ENCODE data around the gene CSTF3.
A peak's percentile ranks its signal among the peaks of the same experiment; 100 is the strongest.
"Not testable (repeated sequence)": the region's sequence is repeated elsewhere in the genome, so short reads cannot be mapped to it uniquely, and the experiment has no call there.

CSTF3 gene

GRCh38 chr11:33161120-33162005 is at the start of gene CSTF3:
CSTF3 (minus strand) TSS chr11:33161480; CDS start chr11:33161325, 155 bp downstream.
- DNase-seq: peak; percentile 96

GRCh38 chr11:33208150-33208549 is 46.9 kb upstream of the CSTF3 start:
- DNase-seq: no peak

GRCh38 chr11:33207408-33207985 is 46.2 kb upstream of the CSTF3 start:
- no peak for DNase-seq

GRCh38 chr11:33197915-33198727 is 36.8 kb upstream of the CSTF3 start:
- DNase-seq: no peak

GRCh38 chr11:33195462-33196173 is 34.3 kb upstream of the CSTF3 start:
- no peak for DNase-seq

GRCh38 chr11:33194455-33194854 is 33.2 kb upstream of the CSTF3 start:
- DNase-seq: no peak

- DNase-seq: no peak
Measured at GRCh38 chr11:33191467-33191866, 30.2 kb upstream of the CSTF3 start.

GRCh38 chr11:33187998-33188722 is 26.9 kb upstream of the CSTF3 start:
- no peak for DNase-seq

GRCh38 chr11:33185756-33186155 is 24.5 kb upstream of the CSTF3 start:
- no peak for DNase-seq

- no peak for DNase-seq
Measured at GRCh38 chr11:33182246-33182878, 21.1 kb upstream of the CSTF3 start.

- DNase-seq: peak; percentile 79
Measured at GRCh38 chr11:33179348-33179803, 18.1 kb upstream of the CSTF3 start.

GRCh38 chr11:33178443-33179180 is 17.3 kb upstream of the CSTF3 start:
- DNase-seq: no peak

GRCh38 chr11:33177676-33178336 is 16.5 kb upstream of the CSTF3 start:
- DNase-seq: no peak

GRCh38 chr11:33176760-33177159 is 15.5 kb upstream of the CSTF3 start:
- not testable (repeated sequence) for DNase-seq

GRCh38 chr11:33172996-33173395 is 11.7 kb upstream of the CSTF3 start:
- DNase-seq: no peak

- no peak for DNase-seq
Measured at GRCh38 chr11:33172345-33172744, 11.1 kb upstream of the CSTF3 start.

GRCh38 chr11:33171251-33171650 is 10.0 kb upstream of the CSTF3 start:
- DNase-seq: no peak

GRCh38 chr11:33168709-33169200 is 7.5 kb upstream of the CSTF3 start:
- no peak for DNase-seq

- no peak for DNase-seq
Measured at GRCh38 chr11:33162831-33163230, 1.6 kb upstream of the CSTF3 start.

- DNase-seq: no peak
Measured at GRCh38 chr11:33160587-33160986, 693 bp downstream of the CSTF3 start.

Data from GDM1 (cell line).